CD4-positive, alpha-beta T cell treated with Interleukin-6 for 4 hours (primary cell): Measurements from ENCODE around the gene FBLIM1.

Experiments used
- DNase-seq: peaks from one replicate; pipeline ENCODE4 v3.0.0-alpha.2; 2020; ENCODE audit warnings: mixed read lengths

FBLIM1 gene

GRCh38 chr1:15758343-15758931, at the start of gene FBLIM1:
FBLIM1 (plus strand) TSS chr1:15758795; CDS start chr1:15764984, 6,189 bp downstream.
- DNase-seq = peak; percentile 44

- DNase-seq = no peak
Observed at GRCh38 chr1:15709226-15709625, 49.4 kb upstream of the FBLIM1 start.

GRCh38 chr1:15712168-15712567, 46.4 kb upstream of the FBLIM1 start:
- DNase-seq = no peak

DNA sequence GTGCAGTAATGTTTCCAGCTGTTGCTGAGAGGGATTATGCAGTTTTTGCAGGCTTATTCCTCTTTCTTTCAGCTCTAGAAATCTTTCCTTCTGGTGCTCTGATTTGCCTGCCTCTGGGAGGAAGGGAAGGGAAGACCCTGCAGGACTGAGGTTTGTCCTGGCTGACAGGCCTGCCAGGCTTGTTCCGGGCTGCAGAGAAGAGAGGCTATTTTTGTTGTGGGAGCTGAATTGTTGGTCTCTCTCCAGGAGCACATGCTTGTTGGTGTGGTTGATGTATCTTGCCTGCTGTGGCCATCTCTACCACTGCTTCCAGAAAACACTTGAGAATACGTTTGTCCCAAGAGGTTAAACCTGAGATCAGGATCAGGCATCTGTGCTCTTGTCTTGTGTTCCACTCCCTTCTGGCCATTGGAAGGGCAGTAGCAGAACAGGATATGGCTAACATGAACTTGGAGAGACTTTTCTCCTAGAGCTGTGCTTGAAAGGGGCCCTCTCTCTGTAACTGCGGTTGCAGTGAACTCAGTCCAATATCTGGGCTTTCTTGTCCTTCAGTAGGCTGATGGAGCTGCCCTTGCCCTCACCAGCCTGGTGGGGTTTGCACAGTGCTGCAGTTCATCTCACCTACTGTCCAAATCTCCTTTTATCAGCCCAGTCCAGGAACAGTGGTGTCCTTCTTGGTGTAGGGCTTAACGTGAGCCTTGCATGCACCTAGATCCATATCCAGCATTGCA, 44.0 kb upstream of the FBLIM1 start:
- DNase-seq = no peak

GRCh38 chr1:15717418-15718125, 41.0 kb upstream of the FBLIM1 start:
- DNase-seq = no peak

DNA sequence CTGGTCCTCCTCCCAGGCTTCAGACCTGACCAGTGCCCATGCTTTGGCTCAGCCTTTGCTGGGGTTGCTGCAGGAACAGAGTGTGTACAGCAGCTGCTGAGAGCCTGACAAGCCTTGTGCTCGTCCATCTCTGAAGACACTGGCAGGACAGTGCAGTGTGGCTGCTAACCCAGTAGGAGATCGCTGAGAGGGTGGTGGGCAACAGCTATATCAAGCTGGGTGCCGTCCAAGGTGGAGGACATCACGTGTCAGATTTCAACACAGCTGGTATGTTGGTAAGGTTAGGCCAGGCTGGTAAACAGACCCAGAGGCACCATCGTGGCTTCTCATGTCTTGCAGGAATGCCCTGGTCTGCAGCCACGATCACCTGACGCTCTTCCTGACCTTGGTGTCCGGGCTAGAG, 40.4 kb upstream of the FBLIM1 start:
- no peak for DNase-seq

- no peak for DNase-seq
Observed at GRCh38 chr1:15719381-15720120, 39.0 kb upstream of the FBLIM1 start.

DNA sequence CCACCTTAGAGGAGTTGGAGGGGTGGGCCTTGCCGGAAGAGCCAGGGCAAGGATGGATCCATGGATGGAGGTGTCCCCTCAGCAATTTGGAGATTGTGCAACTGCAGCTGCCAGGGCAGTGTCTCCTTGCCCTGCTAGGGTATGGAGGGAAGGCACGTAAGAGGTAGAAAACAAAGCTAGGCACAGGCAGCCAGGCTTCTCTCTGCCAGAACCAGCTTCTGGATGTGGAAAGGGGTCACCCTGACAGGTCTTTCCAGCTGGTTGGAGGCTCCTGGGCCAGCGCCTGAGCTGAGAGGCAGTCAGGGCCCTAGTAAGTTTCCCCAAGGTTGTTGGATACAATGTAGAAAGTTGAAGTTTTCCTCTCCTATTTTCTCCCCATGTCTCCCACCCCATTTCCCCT, 37.7 kb upstream of the FBLIM1 start:
- no peak for DNase-seq

DNA sequence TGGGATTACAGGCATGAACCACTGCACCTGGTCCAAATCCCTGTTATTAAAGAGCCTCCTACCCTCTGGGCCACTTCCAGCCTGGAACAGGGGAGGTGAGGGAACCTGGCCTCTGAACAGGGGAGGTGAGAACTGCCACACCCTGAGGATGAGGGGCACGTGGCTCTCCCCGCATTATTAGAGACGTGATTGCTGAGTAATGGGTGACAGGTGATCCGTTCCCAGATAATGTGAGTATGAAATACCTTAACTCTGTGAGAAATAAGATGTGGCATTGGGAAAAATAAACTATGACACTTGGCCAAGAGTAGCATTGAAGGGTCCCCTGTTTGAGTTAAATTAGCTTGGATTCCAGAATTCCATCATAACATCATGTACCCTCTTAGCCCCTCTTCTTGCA, 36.2 kb upstream of the FBLIM1 start:
- DNase-seq = no peak

DNA sequence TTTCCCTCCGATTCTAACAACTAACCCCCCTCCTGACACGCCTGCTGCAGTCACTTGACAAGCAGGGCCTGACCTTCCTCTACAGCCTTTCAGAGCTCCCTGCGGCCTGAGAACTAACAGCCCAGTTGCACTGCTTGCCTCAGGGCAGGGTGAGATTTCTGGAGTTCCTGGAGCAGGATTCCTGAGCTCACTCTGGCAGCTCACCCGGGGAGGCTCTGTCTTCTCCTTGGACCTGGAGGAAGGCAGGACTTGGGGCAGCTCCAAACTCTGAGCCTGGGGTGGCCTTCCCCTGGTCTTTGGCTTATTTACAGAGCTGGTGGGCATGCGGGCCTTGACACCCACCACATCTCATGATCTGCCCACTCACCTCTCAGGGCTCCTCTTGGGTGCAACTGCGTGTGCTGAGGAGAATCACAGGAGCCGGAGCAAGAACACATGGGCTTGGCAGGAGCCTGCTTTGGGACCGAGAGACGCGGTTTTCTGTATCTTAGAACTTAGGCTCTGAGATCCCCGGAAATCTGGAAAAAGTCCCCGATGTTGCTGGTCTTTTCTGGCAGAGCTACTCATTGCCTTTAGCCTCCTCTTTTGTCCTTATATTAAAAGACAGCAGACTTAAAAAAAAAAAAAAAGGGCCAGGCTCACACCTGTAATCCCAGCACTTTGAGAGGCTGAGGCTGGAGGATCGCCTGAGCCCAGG, 35.6 kb upstream of the FBLIM1 start:
- DNase-seq = no peak

- DNase-seq = no peak
Observed at GRCh38 chr1:15723631-15724246, 34.9 kb upstream of the FBLIM1 start.

DNA sequence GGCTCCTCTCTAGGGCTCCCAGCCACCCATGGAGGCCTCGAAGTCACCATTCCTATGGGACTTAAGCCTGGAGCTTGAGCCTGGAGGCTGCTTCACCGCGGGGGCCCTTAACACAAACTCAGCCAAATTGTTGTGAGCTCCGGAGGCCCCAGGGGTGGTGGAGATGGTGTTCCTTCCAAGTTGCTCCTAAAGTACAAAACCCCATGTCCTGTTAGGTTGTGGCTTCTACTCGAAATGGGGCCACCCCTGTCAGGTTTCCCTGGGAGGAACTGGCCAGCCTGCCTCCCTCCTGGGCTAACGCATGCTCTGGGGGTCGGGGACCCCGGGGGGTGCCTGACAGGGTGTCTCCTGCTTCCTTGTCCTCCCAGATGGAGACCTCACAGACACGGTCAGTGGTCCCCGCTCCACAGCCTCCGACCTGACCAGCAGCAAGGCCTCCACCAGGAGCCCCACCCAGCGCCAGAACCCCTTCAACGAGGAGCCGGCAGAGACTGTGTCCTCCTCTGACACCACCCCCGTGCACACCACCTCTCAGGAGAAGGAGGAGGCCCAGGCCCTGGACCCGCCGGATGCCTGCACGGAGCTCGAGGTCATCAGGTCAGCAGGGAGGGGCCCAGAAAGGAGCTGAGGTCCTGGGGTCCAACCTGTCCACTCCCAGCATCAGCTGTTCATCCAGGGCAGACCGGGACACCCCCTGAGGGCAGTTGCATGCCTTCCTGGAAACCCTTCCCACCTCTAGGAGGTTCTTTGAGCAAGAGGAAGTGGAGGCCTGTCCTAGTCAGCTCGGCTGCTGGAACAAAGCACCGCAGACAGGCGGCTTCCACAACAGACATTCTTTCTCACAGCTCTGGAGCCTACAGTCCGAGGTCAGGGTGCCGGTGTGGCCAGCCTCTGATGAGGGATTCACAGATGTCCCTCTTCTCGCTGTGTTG, 33.4 kb upstream of the FBLIM1 start:
- DNase-seq = no peak

DNA sequence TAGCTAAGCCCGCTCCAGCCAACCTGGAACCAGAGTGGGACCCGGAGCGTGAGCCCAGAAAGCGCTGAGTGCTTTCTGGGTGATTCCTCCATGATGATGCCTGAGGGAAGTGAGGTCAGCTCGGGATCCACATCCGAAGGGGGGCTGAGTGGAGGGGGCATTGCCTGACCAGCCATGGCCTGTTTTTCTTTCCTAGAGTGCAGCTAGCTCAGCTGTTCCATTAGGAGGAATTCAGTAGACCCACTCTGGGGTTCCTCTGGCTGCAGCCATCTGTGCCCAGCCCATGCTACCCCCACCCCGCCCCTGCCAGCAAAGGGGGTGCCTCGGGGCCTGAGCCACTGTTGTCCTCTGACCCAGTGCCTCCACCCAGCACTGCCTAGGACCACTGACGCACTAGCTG, 32.1 kb upstream of the FBLIM1 start:
- DNase-seq = no peak

DNA sequence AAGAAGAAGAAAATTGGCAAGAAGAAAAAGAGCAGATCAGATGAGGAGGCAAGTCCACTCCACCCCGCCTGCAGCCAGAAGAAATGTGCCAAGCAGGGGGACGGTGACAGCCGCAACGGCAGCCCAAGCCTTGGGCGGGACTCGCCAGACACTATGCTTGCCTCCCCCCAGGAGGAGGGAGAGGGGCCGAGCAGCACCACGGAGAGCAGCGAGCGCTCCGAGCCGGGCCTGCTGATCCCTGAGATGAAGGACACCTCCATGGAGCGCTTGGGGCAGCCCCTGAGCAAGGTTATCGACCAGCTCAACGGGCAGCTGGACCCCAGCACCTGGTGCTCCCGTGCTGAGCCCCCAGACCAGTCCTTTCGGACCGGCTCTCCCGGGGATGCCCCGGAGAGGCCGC, 31.6 kb upstream of the FBLIM1 start:
- no peak for DNase-seq

DNA sequence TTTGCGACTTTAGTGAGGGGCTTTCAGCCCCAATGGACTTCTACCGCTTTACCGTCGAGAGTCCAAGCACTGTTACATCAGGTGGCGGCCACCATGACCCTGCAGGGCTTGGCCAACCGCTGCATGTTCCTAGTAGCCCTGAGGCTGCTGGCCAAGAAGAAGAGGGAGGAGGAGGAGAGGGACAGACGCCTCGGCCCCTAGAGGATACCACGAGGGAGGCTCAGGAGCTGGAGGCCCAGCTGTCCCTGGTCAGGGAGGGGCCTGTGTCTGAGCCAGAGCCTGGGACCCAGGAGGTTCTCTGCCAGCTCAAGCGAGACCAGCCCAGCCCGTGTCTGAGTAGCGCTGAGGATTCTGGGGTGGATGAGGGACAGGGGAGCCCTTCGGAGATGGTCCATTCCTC, 31.2 kb upstream of the FBLIM1 start:
- DNase-seq = no peak

DNA sequence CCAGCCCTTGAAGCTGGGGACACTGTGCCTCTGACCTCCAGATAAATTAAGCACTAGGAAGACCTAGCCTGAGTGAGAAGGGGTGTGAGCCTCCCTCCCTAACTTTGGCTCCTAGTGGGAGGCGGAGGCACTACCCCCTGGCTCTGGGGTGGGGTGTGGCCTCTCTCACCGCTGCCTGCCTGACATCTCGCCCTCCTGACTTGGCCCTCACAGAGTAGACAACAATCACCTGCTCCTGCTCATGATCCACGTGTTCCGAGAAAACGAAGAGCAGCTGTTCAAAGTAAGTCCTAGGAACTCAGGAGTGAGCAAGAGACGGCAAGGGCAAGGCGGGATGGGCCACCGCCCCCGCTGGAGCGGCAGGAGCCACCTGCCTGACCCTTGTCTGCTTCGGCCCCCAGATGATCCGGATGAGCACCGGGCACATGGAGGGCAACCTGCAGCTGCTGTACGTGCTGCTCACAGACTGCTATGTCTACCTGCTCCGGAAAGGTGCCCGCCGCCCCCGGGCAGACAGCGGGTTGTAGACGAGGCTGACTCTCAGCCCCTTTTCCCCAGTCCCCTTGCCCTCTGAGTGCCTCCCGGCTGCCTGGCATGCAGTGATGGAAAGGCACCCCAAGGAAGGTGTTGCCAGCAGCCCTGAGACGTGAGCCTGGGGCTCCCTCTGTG, 30.6 kb upstream of the FBLIM1 start:
- DNase-seq = no peak

GRCh38 chr1:15728937-15729657, 29.5 kb upstream of the FBLIM1 start:
- DNase-seq = no peak

- DNase-seq = no peak
Observed at GRCh38 chr1:15730423-15730822, 28.2 kb upstream of the FBLIM1 start.

- no peak for DNase-seq
Observed at GRCh38 chr1:15730936-15731335, 27.7 kb upstream of the FBLIM1 start.
